GM21528 (cell line): ENCODE data around the gene TMEM131.
"Not testable (repeated sequence)": the region's sequence is repeated elsewhere in the genome, so short reads cannot be mapped to it uniquely, and the experiment has no call there.

Experiments
- ATAC-seq: cut with Tn5 transposase; IDR thresholded peaks from one replicate; pipeline ENCODE4 v1.9.1; 2021; ENCODE audit warnings: mild to moderate bottlenecking, moderate library complexity; ENCODE audit not compliant: unreplicated experiment, low FRiP score

TMEM131 gene

DNA sequence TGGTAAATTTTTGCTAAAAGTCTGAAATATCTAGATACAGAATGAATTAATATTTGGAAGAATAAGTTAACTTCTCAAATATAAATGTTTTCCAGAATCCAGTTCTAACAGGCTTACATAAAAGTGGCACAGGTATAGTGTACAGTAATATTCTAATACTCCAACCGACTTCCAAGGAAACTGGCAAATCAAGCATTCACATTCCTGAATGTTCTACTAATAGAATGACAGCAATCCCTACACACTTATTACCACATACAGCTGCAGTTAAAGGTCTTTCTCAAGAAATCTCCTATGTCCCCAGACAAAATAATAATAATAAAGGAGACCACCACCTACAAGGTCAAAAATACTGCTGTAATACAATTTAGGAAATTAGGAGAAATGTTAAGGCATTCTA is 31.9 kb downstream of the TMEM131 start:
- no peak for ATAC-seq

- ATAC-seq = peak; percentile 37
Measured at GRCh38 chr2:97963079-97963406, 32.7 kb downstream of the TMEM131 start.

GRCh38 chr2:97961534-97961933 is 34.2 kb downstream of the TMEM131 start:
- ATAC-seq = no peak

- no peak for ATAC-seq
Measured at GRCh38 chr2:97958184-97958583, 37.6 kb downstream of the TMEM131 start.

DNA sequence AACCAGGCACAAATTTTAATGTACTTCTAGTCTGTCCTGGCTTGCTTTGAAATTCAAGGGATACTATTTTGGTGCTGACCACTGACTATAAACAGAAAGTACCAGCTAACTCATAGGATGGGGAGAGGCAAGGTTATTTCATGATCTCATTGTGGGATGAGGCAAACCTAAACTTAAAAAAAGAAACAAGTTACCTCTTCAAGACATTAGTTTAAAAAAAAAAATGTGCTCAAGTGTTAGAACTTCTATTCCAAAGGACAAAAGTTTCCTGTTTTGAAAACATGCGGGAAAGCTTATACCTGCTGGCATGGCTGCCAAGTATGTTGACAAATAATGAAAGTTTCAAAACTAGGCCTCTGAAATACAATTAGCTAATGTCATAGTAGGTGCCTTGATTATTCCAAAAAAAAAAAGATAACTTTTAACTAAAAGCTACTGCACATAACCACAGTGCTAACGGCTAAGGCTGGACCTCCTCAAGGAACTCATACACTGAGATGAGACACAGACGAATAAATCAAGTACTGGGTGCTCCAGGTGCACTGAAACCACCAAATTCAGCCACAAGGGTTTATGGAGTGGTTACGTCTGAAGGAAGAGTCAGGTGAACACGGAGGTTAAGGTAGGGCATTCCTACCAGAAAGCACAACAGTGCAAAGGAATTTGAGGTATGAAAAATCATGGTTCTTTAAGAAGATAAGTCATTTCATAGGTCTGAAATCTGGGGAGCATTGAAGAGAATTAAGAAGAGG is 38.1 kb downstream of the TMEM131 start:
- ATAC-seq = no peak

DNA sequence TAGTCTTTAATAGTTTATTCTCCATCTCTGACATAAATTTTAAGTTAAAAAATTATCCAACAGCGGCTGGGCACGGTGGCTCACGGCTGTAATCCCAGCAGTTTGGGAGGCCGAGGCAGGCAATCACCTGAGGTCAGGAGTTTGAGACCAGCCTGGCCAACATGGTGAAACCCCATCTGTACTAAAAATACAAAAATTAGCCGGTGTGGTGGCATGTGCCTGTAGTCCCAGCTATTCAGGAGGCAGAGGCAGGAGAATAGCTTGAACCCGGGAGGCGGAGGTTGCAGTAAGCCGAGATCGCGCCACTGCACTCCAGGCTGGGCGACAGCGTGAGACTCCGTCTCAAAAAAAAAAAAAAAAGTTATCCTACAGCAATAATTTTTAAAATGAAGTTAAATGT is 39.0 kb downstream of the TMEM131 start:
- not testable (repeated sequence) for ATAC-seq

GRCh38 chr2:97953853-97954252 is 41.9 kb downstream of the TMEM131 start:
- no peak for ATAC-seq

DNA sequence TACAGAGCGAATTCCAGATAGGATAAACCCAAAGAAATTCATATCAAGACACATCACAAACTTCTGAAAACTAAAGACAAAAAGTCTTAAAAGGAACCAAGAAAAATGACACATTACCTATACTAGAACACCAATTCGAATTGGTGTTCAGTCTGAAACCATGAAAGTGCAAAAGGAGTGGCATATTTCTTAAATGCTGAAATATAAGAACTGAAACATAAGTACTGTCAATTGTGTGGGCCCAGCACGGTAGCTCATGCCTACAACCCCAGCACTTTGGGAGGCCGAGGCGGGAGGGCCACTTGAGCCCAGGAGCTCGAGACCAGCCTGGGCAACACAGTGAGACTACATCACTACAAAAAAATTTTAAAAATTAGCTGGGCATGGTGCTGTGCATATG is 43.4 kb downstream of the TMEM131 start:
- no peak for ATAC-seq

GRCh38 chr2:97951155-97951680 is 44.5 kb downstream of the TMEM131 start:
- ATAC-seq = no peak

GRCh38 chr2:97950329-97951154 is 45.2 kb downstream of the TMEM131 start:
- ATAC-seq = no peak

DNA sequence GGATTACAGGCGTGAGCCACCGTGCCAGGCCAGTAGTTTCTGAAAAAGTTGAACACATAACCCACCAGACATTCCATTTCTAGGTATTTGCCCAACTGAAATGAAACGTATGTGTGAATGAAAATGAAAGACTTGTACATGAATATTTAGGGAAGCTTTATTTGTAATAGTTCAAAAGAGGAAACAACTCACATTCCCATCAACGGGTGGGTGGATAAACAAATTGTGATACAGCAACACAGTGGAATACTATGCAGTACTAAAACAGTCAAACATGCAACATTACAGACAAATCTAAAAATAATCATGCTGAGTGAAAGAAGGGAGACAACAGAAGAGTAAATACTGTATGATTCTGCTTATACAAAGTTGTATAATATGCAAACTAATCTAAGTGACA is 46.8 kb downstream of the TMEM131 start:
- ATAC-seq = no peak

DNA sequence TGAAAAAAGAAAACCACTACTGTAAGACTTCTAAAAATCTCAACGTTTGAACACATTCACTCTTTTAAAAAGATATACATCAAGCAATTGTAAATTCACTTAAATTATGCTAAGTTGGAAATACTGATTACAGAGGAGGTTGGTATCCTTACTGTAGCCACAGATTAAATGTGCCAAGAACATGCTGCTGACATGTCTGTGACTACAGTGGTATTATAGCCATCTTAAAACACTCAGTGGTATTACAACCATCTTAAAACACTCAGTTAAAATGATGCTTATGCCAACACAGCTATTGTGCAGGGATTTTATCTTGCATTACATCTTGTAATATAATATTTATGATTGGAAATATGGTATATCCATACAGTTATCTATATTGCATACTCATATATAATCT is 50.0 kb downstream of the TMEM131 start:
- no peak for ATAC-seq

GRCh38 chr2:97936881-97937280 is 58.9 kb downstream of the TMEM131 start:
- no peak for ATAC-seq

- ATAC-seq = no peak
Measured at GRCh38 chr2:97936199-97936598, 59.5 kb downstream of the TMEM131 start.

DNA sequence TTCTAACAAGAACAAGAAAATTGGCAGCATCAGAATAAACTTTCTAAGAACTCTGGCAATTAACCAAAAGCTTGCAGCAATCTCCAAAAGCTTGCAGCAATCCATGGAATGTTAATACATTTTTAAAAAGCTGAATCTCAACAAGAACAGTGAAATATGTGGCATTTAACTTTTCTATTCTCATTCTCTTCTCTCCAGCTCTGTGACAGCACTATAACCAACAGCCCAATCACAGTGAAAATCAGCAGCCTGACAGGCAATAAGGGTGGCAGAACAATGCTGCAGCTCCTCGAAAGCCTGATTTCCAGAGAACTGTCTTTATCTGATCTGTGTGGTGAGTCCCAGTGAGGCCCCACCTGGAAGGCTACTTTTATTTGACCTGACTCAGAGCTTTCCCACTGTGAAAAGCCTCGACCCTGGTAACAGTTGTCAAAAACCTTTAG is 60.0 kb downstream of the TMEM131 start:
- ATAC-seq = no peak

DNA sequence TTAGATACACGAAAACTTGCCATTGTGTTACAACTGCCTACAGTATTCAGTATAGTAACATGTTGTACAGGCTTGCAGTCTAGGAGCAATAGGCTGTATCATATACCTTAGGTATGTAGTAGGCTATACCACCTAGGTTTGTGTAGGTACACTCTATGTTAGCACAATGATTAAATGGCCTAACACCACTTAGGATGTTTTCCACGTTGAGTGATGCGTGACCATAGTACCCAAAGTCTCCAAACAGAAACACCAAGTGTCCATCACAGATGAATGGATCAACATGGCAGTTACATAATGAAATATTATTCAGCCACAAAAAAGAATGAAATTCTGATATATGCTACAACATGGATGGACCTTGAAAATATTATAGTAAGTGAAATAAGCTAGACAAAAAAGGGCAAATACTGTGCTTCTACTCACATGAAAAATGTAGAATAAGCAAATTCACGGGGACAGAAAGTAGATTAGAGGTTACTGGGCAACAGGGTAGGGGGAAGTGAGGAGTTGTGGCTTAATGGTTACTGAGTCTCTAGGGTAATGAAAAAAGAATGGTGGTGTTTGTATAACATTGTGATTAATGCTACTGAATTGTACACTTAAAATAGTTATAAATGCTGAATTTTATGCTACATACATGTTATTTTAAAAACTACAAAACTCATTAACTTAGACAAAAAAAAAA is 62.6 kb downstream of the TMEM131 start:
- peak; percentile 50 for ATAC-seq

DNA sequence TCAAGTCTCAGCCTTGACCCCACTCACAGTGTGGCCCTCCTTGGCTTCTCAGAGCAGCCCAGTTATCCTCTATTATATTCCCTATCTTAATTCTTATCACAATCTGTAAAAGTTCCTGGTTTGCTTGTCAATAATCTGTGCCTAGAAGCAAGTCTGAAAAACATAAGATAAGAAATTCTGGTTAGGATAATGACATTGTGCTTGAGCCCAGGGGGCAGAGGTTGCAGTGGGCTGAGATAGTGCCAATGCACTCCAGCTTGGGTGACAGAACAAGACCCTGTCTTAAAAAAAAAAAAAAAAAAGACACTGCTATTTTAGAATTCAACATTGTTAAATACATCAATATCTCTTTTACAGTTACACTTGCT is 63.9 kb downstream of the TMEM131 start:
- no peak for ATAC-seq

DNA sequence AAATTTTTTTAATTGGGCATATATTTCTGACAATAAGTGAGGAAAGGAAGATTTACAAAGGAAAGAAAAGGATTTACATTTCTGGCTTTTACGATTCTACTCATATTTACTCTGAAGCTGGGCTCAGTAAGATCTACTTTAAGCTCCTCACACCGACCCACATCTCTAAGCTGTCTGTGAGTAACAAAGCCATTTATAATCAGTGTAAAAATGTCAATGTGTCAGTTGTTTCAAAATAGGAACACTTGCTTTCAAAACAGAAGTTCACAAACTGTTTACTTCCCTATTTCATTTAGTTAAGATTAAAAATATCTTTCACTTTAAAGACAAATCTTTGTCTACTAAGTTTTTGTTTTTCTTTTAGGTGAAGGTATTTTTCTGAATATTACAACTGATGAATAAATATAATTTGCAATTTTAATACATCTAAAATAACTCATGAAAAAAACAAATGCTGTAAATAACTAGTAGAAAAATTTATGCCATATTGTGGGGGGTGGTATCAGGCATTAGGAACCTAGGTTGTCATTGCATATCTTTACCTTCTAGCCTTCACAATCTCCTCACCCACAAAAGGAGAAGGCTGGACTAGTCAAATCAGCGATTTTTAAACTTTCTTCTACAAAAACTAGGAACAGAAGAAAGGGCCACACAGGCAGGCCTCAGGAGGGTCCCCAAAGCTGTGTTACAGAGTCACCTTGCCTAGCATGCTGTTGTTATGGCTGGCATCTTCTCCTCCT is 64.5 kb downstream of the TMEM131 start:
- no peak for ATAC-seq

DNA sequence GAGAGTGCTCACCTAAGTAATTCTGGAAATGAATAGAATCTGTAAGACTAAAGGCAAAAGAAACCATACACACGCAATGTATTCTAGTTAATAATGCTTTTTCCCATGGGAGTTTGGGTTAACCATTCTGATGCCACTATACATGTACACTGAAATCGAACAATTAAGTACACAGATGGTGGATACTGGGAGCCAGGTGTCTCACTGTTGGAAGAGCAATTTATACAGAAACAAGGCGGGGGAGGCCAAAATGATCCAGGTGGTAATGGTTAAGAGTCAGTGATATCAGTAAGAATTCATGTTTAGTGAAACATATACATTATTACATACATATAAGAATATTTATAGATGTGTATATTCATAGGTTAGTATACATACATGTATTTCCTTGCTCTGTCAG is 67.2 kb downstream of the TMEM131 start:
- ATAC-seq = no peak

DNA sequence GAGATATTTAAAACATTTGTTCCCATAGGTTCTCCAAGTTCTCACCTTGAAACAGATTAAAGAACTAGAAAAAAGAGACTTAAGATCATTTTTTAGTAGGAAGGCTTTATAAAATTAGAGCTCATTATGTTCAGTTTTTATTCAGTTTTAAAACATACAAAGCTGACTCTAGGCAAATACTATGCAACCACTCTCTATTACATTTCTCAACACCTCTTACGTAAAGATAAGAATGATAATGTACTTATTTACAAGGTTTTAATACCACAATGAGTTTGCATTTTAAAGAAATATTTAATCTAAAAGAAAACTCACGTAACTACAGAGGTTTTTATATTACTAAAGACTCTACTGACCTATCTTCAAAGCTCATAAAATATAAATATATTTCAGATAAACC is 68.8 kb downstream of the TMEM131 start:
- no peak for ATAC-seq

DNA sequence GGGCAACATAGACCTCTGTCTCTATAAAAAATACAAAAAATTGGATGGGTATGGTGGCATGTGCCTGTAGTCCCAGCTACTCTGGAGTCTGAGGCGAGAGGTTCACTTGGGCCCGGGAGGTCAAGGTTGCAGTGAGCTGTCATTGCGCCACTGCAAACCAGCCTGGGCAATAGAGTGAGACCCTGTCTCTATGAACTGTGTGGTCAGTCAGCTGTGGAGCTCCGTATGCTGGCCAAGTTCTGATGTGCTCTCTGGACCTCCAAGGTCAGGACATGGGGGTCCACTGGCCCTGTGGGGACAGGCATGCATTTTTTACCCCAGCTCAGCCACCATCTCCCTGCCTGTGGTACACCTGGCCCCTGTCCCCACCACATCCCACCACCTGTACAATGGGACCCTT is 71.6 kb downstream of the TMEM131 start:
- no peak for ATAC-seq
